A204.1 (cell line): ENCODE results near the gene CCSER2.
"Not testable (repeated sequence)": the region's sequence is repeated elsewhere in the genome, so short reads cannot be mapped to it uniquely, and the experiment has no call there.

Experiments used
- FAIRE-seq: peaks from 2 replicates; lab custom pipeline; 2012; peaks lifted over from hg19 to GRCh38; lab: Jason Lieb, UNC

The CCSER2 gene

GRCh38 chr10:84347575-84348002, 19.2 kb downstream of the CCSER2 start:
- FAIRE-seq, result not testable (repeated sequence)

- no peak for FAIRE-seq
Measured at GRCh38 chr10:84348447-84348846, 20.1 kb downstream of the CCSER2 start.

GRCh38 chr10:84348860-84349259, 20.5 kb downstream of the CCSER2 start:
- no peak for FAIRE-seq

- no peak for FAIRE-seq
Measured at GRCh38 chr10:84352251-84352842, 24.0 kb downstream of the CCSER2 start.

- FAIRE-seq, result no peak
Measured at GRCh38 chr10:84353052-84353803, 24.8 kb downstream of the CCSER2 start.

GRCh38 chr10:84354623-84355022, 26.2 kb downstream of the CCSER2 start:
- no peak for FAIRE-seq

GRCh38 chr10:84355106-84355505, 26.7 kb downstream of the CCSER2 start:
- FAIRE-seq, result no peak

- FAIRE-seq, result no peak
Measured at GRCh38 chr10:84356928-84357327, 28.5 kb downstream of the CCSER2 start.

- no peak for FAIRE-seq
Measured at GRCh38 chr10:84358743-84359142, 30.4 kb downstream of the CCSER2 start.

GRCh38 chr10:84360637-84361365, 32.4 kb downstream of the CCSER2 start:
- peak; percentile 25 for FAIRE-seq

- FAIRE-seq, result no peak
Measured at GRCh38 chr10:84365335-84365881, 37.0 kb downstream of the CCSER2 start.

GRCh38 chr10:84366041-84366440, 37.7 kb downstream of the CCSER2 start:
- no peak for FAIRE-seq

- FAIRE-seq, result no peak
Measured at GRCh38 chr10:84367256-84367655, 38.9 kb downstream of the CCSER2 start.

- FAIRE-seq, result no peak
Measured at GRCh38 chr10:84368828-84369227, 40.4 kb downstream of the CCSER2 start.

- no peak for FAIRE-seq
Measured at GRCh38 chr10:84370283-84370682, 41.9 kb downstream of the CCSER2 start.

GRCh38 chr10:84371944-84372343, 43.6 kb downstream of the CCSER2 start:
- FAIRE-seq, result no peak

- FAIRE-seq, result no peak
Measured at GRCh38 chr10:84373000-84373399, 44.6 kb downstream of the CCSER2 start.

GRCh38 chr10:84374455-84374854, 46.1 kb downstream of the CCSER2 start:
- no peak for FAIRE-seq

GRCh38 chr10:84375011-84375410, 46.6 kb downstream of the CCSER2 start:
- peak; percentile 94 for FAIRE-seq

- no peak for FAIRE-seq
Measured at GRCh38 chr10:84375881-84376280, 47.5 kb downstream of the CCSER2 start.

GRCh38 chr10:84388148-84388547, 59.8 kb downstream of the CCSER2 start:
- FAIRE-seq, result no peak

GRCh38 chr10:84390364-84390763, 62.0 kb downstream of the CCSER2 start:
- FAIRE-seq, result no peak

- FAIRE-seq, result no peak
Measured at GRCh38 chr10:84391326-84391725, 62.9 kb downstream of the CCSER2 start.
